NCI-H748 (cell line): ENCODE measurements around the gene DNAJB1.
"Not testable (repeated sequence)": the region's sequence is repeated elsewhere in the genome, so short reads cannot be mapped to it uniquely, and the experiment has no call there.

Source experiments
- DNase-seq: peaks from one replicate; lab custom pipeline; 2025; ENCODE audit not compliant: unreplicated experiment; lab: John Stamatoyannopoulos, UW

DNAJB1 gene

GRCh38 chr19:14553042-14553938 lies 35.1 kb upstream of the DNAJB1 start:
- DNase-seq = no peak

GRCh38 chr19:14552006-14552360 lies 33.8 kb upstream of the DNAJB1 start:
- DNase-seq = not testable (repeated sequence)

- not testable (repeated sequence) for DNase-seq
Measured at GRCh38 chr19:14551134-14552005, 33.2 kb upstream of the DNAJB1 start.

GRCh38 chr19:14550201-14550754 lies 32.1 kb upstream of the DNAJB1 start:
- no peak for DNase-seq

- DNase-seq = no peak
Measured at GRCh38 chr19:14545716-14546082, 27.5 kb upstream of the DNAJB1 start.

- DNase-seq = no peak
Measured at GRCh38 chr19:14544977-14545715, 26.9 kb upstream of the DNAJB1 start.

GRCh38 chr19:14544047-14544446 lies 25.9 kb upstream of the DNAJB1 start:
- no peak for DNase-seq

GRCh38 chr19:14542711-14543328 lies 24.6 kb upstream of the DNAJB1 start:
- no peak for DNase-seq

GRCh38 chr19:14541979-14542378 lies 23.8 kb upstream of the DNAJB1 start:
- not testable (repeated sequence) for DNase-seq

- DNase-seq = no peak
Measured at GRCh38 chr19:14540741-14541525, 22.7 kb upstream of the DNAJB1 start.

GRCh38 chr19:14536926-14537692 lies 18.9 kb upstream of the DNAJB1 start:
- no peak for DNase-seq

- no peak for DNase-seq
Measured at GRCh38 chr19:14533450-14533849, 15.3 kb upstream of the DNAJB1 start.

- no peak for DNase-seq
Measured at GRCh38 chr19:14530506-14530905, 12.3 kb upstream of the DNAJB1 start.

- DNase-seq = peak; percentile 45
Measured at GRCh38 chr19:14530005-14530348, 11.8 kb upstream of the DNAJB1 start.

GRCh38 chr19:14529254-14530004 lies 11.2 kb upstream of the DNAJB1 start, which contains the start of gene TECR:
TECR (plus strand) TSS chr19:14529594; CDS start chr19:14529697, 103 bp downstream.
- DNase-seq = peak; percentile 98

- no peak for DNase-seq
Measured at GRCh38 chr19:14528419-14529253, 10.4 kb upstream of the DNAJB1 start.

- DNase-seq = no peak
Measured at GRCh38 chr19:14526423-14526822, 8.2 kb upstream of the DNAJB1 start.
